GM19438 (cell line): ENCODE measurements around the gene NFYC.

Source experiments
- ATAC-seq: cut with Tn5 transposase; IDR thresholded peaks from one replicate; pipeline ENCODE4 v1.9.1; 2021; ENCODE audit warnings: low read depth; ENCODE audit not compliant: unreplicated experiment

Gene NFYC

DNA sequence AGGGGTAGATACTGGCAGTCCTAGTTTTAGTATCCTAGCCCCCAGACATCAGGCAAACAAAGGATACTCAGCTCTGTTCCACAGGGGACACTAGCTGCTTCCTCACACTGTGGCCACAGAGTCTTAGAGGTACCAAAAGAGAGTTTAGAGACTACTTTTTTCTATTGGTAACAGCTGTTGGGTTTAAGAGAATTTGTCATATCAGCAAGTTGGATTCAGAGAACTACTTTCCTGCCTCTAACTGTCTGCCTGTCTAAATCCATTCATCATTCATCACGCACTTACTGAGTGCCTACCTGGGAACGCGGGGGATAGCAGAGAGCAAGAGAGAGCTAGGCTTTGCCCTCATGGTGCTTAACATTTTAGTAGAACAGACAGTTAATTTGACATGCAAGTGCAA is 65.0 kb downstream of the NFYC start:
- no peak for ATAC-seq

DNA sequence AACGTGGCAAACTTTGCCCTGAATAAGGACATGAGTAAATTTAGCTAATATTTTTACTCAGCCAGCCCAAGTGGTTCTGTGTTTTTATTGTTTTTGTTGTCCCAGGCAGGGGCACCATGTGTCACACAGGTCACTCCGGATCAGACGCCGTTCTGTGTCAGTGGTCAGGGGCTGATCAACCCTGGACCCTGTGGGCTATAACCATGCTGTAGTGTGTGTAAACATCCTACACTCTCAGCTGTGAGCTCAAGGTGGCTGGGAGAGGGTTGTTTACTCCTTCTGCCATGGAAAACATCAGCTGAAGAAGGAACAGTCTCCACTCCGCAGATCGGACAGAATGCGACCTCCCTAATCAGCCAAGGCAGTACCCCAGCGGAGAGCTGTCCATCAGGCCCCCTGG is 65.6 kb downstream of the NFYC start:
- no peak for ATAC-seq

DNA sequence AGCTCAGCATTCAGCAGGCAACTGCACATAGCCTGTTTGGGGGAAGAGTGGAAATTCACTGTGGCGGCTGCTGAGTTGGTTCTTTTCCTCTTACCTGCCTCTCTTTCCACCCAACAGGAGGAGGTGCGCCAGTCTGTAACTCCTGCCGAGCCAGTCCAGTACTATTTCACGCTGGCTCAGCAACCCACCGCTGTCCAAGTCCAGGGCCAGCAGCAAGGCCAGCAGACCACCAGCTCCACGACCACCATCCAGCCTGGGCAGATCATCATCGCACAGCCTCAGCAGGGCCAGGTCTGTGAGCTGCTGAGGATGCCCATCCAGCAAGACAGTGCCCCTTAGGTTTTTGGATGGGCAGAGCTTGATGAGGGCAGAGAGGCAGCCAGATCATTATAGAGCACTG is 66.5 kb downstream of the NFYC start:
- ATAC-seq, result no peak

DNA sequence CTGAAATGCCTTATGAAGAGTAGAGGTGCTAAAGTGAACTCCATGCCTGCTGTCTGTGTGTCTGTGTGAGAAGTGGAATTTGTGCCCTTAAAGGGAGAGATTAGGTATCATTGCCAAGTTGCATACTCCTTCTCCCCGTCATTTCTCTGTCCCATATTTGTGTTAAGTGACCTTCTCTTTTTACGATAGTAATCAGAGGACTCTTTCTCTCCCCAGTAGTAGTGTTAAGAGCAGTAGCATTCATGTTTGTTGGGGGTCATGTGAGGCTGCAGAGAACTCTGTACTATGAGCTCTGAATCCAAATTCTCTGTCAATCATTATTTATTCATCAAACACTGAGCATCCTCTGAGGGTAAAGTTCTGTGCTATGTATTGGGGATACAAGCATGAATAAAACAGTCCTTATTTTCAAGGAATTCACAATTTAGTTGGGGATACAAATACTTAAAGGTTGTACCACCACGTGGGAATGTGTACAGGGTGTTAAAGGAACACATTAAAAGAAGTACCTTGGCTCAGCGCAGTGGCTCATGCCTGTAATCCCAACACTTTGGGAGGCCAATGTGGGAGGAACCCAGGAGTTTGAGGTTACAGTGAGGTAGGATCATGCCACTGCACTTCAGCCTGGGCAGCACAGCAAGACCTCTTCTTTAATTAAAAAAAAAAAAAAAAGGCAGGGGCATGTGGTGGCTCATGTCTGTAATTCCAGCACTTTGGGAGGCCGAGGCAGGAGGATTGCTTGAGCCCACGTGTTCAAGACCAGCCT is 67.3 kb downstream of the NFYC start:
- ATAC-seq, result no peak

DNA sequence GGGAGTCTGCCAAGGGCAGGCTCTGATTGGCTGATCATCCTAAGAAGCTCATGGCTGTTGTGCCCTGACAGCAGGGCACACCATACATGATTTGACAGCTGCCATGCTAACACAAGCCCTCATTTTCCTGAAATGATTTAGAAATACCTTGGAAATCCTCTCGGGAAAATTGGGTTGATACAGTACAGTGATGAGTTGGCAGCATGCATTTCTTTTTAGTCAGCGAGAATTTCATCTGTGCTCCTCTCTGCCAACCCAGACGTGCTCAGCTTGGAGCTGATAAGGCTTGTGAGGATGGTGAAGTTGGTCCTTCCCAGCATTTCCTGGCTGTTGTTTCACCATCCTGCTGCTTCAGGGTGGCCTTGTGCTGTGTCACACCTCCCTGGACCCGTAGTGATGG is 69.5 kb downstream of the NFYC start:
- ATAC-seq, result no peak

DNA sequence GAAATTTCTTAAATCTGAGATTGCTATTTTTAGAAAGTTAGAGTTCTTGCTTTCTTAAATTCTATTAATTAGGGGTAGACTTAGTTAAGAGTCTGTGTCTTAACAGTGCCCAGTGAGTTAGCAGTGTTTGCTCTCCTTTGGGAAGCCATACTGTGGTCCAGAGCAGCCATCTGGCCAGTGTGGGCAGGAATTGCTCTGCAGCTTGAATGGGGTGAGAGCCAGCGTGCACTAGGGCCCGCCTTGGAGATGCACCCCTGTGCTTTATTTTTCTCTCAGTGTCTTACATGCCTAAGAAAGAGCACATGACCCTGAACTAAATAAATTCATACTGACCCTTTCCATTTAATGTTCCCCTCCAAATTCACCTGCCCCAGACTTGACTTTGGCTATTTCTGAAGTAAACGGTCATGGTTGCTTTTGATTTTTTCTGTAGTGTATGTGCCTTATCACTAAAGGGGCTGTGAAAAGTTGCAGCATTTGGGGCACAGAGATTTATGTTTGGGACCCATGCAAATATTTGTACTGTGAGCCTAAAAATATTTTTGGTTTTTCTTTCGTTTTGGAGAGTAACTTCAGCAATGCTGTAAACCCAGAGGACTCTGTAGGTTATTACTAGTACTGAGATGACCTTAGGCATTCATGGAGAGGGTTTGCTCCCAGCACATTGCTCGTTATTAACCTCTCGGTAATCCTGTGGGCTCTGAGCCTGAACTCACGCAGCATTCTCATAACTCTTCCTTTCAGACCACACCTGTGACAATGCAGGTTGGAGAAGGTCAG is 70.8 kb downstream of the NFYC start:
- no peak for ATAC-seq

DNA sequence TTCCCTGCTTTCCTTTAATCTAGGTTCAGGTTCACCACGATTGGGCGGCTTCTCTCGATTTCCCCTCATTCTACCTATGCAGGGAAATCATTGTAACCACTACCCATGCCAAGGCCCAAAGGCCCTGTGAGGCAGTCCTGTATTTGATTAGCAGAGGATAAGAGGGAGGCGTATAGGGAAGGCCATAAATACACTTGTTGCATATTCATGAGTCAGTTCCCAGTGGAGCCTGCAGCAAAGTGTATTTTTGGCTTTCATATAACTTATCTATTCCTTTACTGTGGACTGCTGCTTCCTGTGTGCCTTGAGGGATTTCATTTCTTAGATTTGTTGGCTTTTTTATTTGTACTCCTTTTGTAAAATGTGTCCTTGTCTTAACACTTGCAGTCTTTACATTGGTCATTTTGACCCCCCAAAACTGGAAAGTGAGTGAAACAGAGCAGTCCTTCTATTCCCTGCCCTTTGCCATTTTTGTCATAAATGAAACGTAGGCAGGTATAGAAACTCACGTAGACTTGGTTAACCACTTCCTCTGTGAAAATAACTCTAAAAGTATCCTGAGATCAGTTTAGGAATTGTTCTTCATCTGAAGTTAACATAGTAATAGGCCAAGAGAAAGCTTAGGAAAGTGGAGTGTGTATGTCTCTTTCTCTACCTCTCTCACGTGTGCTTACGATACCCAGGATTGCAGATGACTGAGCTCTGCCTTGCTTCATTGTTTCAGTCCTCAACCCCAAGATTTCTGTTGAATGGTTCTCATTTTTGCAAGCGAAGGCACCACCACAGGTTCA is 72.4 kb downstream of the NFYC start:
- ATAC-seq, result no peak

DNA sequence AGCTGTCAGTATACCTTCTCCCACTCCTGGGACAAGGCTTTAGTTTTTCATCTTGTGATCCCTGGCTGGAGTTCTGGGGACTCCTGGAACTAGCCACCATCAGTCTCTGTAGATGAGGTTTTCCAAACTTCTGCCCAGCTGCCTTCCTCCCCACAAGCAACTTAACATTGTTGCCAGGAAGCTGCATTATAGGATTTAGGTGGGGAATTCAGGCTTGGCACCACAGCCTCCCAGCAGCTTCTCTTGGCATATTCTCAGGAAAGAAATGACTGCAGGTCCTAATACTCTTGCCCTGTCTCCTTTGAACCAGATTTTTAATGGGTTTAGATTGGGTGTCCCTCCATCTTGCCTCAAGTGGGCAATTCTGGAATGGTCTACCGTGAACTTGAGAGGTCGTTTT is 73.5 kb downstream of the NFYC start:
- no peak for ATAC-seq

DNA sequence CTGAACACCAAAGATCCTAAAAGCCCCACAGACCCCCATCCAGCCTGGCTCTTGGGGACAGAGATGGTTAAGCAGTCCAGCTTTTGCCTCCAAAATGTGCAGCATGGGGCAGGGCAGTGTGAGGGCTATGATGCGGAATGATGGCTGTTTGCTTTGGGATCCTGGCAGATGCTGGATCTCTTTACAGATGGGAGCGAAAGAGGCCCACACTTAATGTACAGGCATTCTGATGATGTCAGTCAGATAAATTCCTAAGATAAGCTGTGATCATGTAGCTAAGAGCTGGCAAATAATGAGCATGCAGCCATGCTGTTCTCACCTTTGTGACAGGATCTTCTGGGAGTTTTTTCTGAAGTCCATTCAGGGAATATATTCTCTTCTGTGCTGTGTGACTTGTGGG is 74.5 kb downstream of the NFYC start:
- ATAC-seq, result no peak

DNA sequence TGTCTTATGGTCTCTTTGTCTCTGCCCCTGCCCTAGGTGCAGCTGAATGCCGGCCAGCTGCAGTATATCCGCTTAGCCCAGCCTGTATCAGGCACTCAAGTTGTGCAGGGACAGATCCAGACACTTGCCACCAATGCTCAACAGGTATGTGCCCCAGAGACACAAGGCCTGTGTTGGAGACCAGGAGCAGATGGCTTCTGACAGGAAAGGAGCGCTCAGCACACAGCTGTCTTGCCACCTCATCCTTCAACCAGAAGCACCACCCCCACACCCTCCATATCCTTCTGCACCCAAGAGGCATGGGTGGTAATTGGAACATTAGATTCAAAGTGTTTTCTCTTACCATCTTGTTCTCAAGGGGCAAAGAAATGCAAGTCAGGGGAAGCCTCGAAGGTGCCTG is 75.1 kb downstream of the NFYC start:
- no peak for ATAC-seq

DNA sequence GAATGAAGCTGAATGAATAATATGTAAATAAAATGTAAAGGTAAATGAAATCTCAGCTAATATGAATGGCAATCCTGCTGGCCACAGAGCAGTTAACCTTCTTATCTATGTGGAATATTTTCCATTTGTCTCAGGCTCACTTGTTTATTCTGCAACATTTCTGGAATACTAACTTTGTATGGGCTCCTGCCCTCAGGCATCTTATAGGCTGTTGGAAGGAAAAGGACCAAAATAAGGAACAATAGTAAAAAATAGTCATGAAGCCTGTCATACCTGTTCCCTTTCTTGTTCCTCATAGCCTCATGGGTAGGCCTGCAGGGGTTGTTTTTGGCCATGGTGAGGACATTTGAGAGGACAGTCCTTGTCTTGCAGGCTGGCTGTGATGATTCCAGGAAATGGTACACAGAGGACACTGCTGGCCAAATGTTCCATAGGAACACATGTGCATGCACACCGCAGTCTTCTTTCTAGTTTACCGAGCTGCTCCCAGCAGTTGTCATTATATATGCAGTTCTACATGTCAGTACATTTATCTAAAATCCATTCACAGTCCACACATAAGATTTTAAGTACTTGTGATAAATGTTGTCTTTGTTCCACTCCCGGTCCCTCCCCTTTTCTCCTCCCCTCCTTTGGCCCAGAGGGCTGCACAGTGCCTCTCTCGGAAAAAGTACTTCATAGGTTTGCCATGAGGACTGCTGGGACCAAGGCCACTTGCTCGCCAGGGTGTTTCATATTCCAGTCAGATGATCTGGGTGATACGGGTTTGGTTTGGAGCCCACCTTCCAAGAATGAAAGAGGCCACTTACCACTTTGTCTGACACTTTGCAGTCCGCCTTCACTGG is 76.9 kb downstream of the NFYC start:
- no peak for ATAC-seq

DNA sequence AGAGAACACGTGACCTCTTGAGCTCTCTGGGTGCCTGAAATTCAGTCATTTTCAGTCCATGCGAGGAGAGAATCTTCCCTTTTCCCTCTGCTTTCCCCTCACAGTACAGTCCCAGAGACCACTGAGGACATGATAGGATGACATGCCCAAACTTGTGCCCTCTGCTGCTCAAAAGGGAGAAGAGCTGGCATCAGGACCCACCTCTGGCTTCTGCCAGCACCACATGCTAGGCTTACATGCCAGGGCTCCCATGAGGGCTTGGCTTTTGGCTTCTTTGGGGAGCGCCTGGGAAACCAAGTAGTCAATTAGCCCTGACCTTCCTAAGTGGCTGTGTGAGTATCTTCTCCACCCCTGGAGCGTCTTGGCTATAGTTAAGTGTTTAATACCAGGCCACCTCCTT is 78.3 kb downstream of the NFYC start:
- no peak for ATAC-seq

DNA sequence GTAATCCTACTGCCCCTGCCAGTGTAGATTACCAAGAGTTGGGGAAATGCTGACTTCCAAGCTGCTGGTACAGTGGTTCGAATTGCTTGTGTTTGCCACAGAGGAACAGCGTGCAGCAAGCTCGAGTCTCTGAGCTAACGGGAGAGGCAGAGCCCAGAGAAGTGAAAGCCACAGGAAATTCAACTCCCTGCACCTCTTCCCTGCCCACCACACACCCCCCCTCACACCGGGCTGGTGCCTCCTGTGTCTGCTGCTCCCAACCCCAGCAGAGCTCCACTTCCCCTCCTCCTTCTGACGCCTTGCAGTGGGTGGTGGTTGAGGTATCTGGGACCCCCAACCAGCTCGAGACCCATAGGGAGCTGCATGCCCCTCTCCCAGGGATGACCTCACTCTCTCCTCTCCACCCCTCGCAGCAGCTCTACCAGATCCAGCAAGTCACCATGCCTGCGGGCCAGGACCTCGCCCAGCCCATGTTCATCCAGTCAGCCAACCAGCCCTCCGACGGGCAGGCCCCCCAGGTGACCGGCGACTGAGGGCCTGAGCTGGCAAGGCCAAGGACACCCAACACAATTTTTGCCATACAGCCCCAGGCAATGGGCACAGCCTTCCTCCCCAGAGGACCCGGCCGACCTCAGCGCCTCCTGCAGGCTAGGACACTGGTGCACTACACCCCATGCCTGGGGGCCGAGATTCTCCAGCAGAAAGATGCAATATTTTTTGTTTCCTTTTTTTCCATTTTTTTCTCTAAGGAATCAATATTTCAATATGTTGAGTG is 79.0 kb downstream of the NFYC start:
- no peak for ATAC-seq

DNA sequence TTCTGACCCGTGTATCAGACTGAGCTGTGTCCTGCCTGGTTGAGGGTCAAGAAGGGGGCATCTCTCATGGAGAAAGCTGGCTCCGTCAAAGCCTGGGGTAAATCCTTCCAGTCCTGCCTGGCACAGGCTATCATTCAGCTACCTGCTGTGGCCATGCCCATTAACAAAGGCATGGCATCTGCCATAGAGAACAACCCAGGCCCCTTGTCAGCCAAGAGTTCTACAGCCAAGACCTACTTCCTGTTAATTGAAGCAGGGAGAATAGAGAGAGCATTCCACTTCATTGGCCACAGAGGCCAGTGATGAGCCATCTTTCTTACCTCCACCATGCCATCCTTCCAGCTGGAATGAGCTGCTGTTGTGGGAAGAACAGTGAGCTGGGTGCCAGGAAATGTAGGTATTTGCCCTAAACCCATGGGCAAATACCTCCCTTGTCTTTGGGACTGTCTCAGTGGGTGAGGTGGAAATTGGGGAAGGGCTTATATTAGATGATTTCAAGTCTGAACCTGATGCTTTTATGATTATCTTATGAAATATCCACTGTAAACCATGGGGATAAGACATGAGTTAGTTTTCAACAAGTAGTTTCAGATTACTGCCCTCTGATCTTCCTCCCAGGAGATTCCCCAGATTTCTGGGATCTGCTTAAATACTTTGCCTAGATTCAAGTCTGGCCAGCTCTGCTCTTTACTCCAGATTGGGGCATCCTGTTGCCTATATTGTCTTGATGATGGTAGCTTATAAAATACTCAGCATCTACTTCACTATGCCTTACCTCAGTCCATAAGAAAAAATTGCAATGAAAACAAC is 80.8 kb downstream of the NFYC start:
- no peak for ATAC-seq

DNA sequence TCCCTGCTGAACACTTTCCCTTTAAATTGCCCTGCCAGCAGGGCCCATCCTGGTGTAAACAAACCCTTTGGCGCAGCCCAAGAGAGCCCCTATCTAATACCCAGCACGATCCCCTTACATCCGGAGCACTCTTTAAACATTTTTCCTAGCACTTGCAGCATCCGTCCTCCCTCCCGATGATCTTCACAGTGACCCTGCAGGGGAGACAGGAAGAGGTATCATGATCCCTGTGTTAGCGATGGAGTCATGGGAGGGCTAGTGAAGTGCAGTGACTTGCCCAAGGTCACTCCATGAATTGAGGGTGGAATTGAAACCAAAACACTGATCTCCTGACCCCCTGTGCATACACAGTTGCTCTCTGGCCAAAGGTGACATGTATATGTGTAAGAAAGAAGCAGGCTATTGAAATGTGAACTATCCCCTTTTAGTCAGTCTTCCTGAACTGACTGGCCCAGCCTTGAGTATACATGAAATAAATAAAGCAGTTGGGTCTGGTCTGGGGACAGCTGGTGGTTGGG is 82.3 kb downstream of the NFYC start:
- no peak for ATAC-seq

DNA sequence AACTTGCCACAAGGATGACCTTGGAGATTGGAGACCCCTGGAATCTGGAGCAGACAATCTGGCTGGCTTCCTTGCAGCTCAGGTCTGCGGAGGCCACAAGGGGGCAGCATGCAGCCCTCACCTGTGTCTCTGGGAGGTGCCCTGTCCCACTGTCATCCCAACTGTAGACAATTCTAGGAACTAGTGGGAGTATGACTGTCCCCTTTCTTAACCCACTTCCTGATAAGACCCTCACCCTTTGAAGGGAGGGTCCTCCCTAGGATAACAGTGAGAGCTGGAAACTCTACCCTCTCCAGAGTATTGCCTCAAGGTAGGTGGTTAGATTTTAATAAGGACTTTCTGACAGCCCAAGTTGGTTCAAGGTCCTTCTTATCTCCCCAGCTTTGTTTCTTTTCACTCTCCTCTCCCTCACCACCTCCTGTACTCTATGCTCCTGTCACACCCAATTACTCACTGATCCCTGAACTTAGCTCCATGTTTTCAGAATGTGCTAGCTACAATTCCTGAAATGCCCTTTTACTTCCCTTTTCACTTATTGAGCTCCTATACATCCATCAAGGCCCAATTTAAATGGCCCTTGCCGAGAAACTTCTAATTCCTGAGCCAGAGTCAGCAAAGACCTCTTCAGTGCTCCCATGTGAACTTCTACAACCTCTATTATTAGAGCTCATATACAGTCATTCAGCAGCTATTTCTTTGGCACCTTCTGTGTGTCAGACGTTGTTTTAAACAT is 82.9 kb downstream of the NFYC start:
- ATAC-seq, result no peak

DNA sequence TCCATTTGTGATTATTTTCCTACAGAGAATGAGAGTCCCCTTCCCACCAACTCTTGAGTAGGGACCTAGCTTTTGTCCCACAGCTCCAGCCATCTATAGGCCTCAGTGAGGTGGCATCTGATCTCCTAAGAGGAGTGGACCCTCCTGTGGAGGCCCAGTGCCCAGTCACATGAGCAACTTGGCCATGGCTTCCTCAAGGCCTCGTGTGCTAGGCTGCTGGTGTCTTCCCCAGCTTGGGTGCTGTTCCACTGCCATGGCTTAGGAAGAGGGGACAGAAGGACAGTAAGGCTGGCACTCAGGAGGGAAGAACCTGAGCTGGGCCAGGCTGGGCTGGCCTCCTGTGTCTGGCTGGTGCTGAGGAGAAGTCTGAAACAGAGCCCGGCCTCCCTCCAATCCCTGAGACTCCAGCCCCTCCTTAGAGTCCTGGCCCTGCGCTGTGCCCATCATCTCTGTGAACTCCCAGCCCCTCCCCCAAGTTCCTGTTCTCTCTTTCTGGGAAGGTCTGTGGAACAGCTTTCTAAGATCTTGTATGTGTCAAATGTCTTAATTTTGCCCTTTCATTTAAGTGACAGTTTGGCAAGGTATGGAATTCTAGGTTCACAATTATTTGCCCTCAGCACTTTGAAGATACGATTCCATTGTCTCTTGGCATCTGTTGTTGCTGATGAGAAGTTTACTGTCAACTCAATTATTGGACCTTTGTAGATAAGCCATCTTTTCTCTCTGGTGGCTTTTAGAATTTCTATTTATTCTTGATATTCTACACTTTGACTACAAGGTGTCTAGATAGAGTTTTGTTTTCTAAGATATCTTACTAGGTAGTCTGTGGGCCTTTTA is 85.0 kb downstream of the NFYC start:
- ATAC-seq, result no peak
